HCT116 (cell line): ENCODE results near the gene RHEB. TPM values are rescaled to one million over a fixed set of nuclear protein-coding genes. Genes with fewer than 3 reads are reported as not detected.

Experiments used
- ATAC-seq: fragments of 200-7000 bp; cut with Tn5 transposase; 2 replicates; pipeline ENCODE4 v1.9.1; 2020; ENCODE audit warnings: mild to moderate bottlenecking, moderate library complexity
- BruUV-seq: library from RNA; stranded (reverse); fragments of 400-500 nt; replicated peaks from 2 replicates; lab custom pipeline; 2021; lab: Mats Ljungman, UMichigan
- CTCF ChIA-PET: fragments of 300-600 bp; sonication (Branson Sonifier 250); formaldehyde crosslinking; loops from one replicate; lab custom pipeline; 2021; ENCODE audit warnings: antibody characterized with exemption; lab: Charles Lee
- POLR2A ChIA-PET: fragments of 300-600, 350-600 bp; sonication (Branson Sonifier 250); formaldehyde crosslinking; loops from one replicate; lab custom pipeline; 2021; ENCODE audit warnings: antibody characterized with exemption; lab: Charles Lee
- RAD21 ChIA-PET, 2 experiments: fragments of 300-600 bp; sonication (Branson Sonifier 250); formaldehyde crosslinking; loops; one replicate each; lab custom pipeline; 2023; ENCODE audit warnings: low total read pairs in 2 of 2; ENCODE audit not compliant: uncharacterized antibody in 2 of 2, unreplicated experiment in 2 of 2, low non-redundant PET in 1 of 2; lab: Charles Lee
- DNase-seq: peaks from one replicate; pipeline ENCODE4 v3.0.0-alpha.2; 2010; ENCODE audit warnings: low read depth, low spot score
- H2AFZ ChIP-seq: fragments of 200-600 bp; shearing (Covaris generic), sonication (generic); 2 replicates; pipeline ENCODE4 v1.6.1; 2017; ENCODE audit warnings: low read depth, mixed run types, mixed read lengths, antibody characterized with exemption, low read length; ENCODE audit not compliant: poor library complexity, severe bottlenecking
- H3K27ac ChIP-seq: 2 replicates; pipeline ENCODE4 v1.5.1; 2012; ENCODE audit warnings: low read depth, low read length
- H3K27me3 ChIP-seq: fragments of 200-600 bp; sonication (generic); 2 replicates; pipeline ENCODE4 v1.6.1; 2016; ENCODE audit warnings: mixed run types, low read length, mixed read lengths; ENCODE audit not compliant: insufficient read depth
- H3K36me3 ChIP-seq, 2 experiments: fragments of 200-500 bp in 1 of 2; fragments of 200-600 bp in 1 of 2; sonication (Bioruptor generic) in 1 of 2; sonication (generic) in 1 of 2; 2 replicates each; pipeline versions ENCODE4 v1.5.1 to v1.6.1; 2014 to 2016; ENCODE audit warnings: low read length in 2 of 2, inconsistent platforms in 1 of 2, mixed read lengths in 1 of 2, mixed run types in 1 of 2; ENCODE audit not compliant: insufficient read depth in 2 of 2, control insufficient read depth in 1 of 2
- H3K4me1 ChIP-seq, 2 experiments: fragments of 200-600 bp in 1 of 2; sonication (generic) in 1 of 2; 2 replicates each; pipeline versions ENCODE4 v1.5.1 to v1.6.1; 2012 to 2017; ENCODE audit warnings: low read length in 2 of 2, inconsistent platforms in 1 of 2, mild to moderate bottlenecking in 1 of 2, mixed read lengths in 1 of 2, mixed run types in 1 of 2, moderate library complexity in 1 of 2; ENCODE audit not compliant: insufficient read depth in 2 of 2, control insufficient read depth in 1 of 2
- H3K4me2 ChIP-seq: fragments of 200-600 bp; sonication (generic); 2 replicates; pipeline ENCODE4 v1.6.1; 2017; ENCODE audit warnings: mixed run types, low read length, mixed read lengths
- H3K4me3 ChIP-seq, 2 experiments: fragments of 200-600 bp in 1 of 2; sonication (generic) in 1 of 2; replicated peaks in 1 of 2; 2 replicates each; pipeline ENCODE4 v1.5.1; 2011 to 2016; ENCODE audit warnings: low read length in 2 of 2, control low read depth in 1 of 2, low read depth in 1 of 2, mild to moderate bottlenecking in 1 of 2, mixed read lengths in 1 of 2, mixed run types in 1 of 2
- H3K79me2 ChIP-seq: fragments of 200-600 bp; sonication (generic); 2 replicates; pipeline ENCODE4 v1.6.1; 2017; ENCODE audit warnings: mild to moderate bottlenecking, mixed run types, low read length, moderate library complexity, mixed read lengths; ENCODE audit not compliant: insufficient read depth
- H3K9ac ChIP-seq: fragments of 200-600 bp; sonication (generic); 2 replicates; pipeline ENCODE4 v1.6.1; 2016; ENCODE audit warnings: low read length, mixed read lengths
- H3K9me2 ChIP-seq: fragments of 200-600 bp; sonication (generic), shearing (Covaris generic); 2 replicates; pipeline ENCODE4 v1.6.1; 2017; ENCODE audit warnings: mixed run types, mild to moderate bottlenecking, moderate library complexity; ENCODE audit not compliant: insufficient read depth
- H3K9me3 ChIP-seq, 2 experiments: fragments of 200-500 bp in 1 of 2; fragments of 200-600 bp in 1 of 2; sonication (Bioruptor generic) in 1 of 2; sonication (generic) in 1 of 2; 2 replicates each; pipeline ENCODE4 v1.6.1; 2014 to 2017; ENCODE audit warnings: low read length in 2 of 2, mixed read lengths in 2 of 2, inconsistent platforms in 1 of 2, low read depth in 1 of 2, mild to moderate bottlenecking in 1 of 2, mixed run types in 1 of 2, moderate library complexity in 1 of 2; ENCODE audit not compliant: control insufficient read depth in 1 of 2, insufficient read depth in 1 of 2
- H4K20me1 ChIP-seq: fragments of 200-600 bp; sonication (generic), shearing (Covaris generic); 2 replicates; pipeline ENCODE4 v1.6.1; 2017; ENCODE audit warnings: mixed run types, mild to moderate bottlenecking, moderate library complexity; ENCODE audit not compliant: insufficient read depth
- CBX3 ChIP-seq: IDR thresholded peaks from 2 replicates; pipeline ENCODE4 v1.6.1; 2012; ENCODE audit warnings: low read depth
- ELF1 ChIP-seq: IDR thresholded peaks from 2 replicates; pipeline ENCODE4 v1.6.1; 2012; ENCODE audit warnings: low read depth, borderline replicate concordance
- EZH2 ChIP-seq: fragments of 200-600 bp; sonication (generic); IDR thresholded peaks from 2 replicates; pipeline ENCODE4 v1.6.1; 2017; ENCODE audit warnings: antibody characterized with exemption, mixed run types
- POLR2A ChIP-seq: IDR thresholded peaks from 2 replicates; pipeline ENCODE4 v1.7.0; 2011; ENCODE audit warnings: borderline replicate concordance; ENCODE audit not compliant: insufficient read depth, insufficient read length; ENCODE audit errors: extremely low read depth
- POLR2AphosphoS5 ChIP-seq: IDR thresholded peaks from 2 replicates; pipeline ENCODE4 v1.6.1; 2011; ENCODE audit warnings: mild to moderate bottlenecking, low read depth, low read length, moderate library complexity
- RAD21 ChIP-seq: IDR thresholded peaks from 2 replicates; pipeline ENCODE4 v1.6.1; 2012; ENCODE audit warnings: low read depth, mild to moderate bottlenecking
- SIN3A ChIP-seq: IDR thresholded peaks from 2 replicates; pipeline ENCODE4 v1.6.1; 2012; ENCODE audit warnings: low read depth
- SP1 ChIP-seq: IDR thresholded peaks from 2 replicates; pipeline ENCODE4 v1.6.1; 2012; ENCODE audit warnings: low read depth
- TCF7L2 ChIP-seq: IDR thresholded peaks from 2 replicates; pipeline ENCODE4 v1.7.0; 2011; ENCODE audit warnings: borderline replicate concordance, inconsistent platforms; ENCODE audit not compliant: insufficient read depth, insufficient read length; ENCODE audit errors: extremely low read depth
- ZFX ChIP-seq: fragments of 450-650 bp; IDR thresholded peaks from 2 replicates; pipeline ENCODE4 v1.6.1; 2017
- intact Hi-C: fragments of 100-400 bp; cut with micrococcal nuclease; formaldehyde crosslinking; loops from 2 replicates; pipeline ENCODE4 v1.10.0; 2022
- total RNA-seq: library from RNA; stranded (reverse); gene quantifications from one replicate; pipeline ENCODE4 v1.2.1, GENCODE V29; 2021; ENCODE audit not compliant: unreplicated experiment
- TF ChIP-seq, protein P1 (sequence below), 3 experiments: fragments of 200-600 bp in 1 of 3; sonication (generic) in 1 of 3; IDR thresholded peaks in 2 of 3; conservative IDR thresholded peaks in 1 of 3; 2 replicates each; pipeline ENCODE4 v1.5.1; 2012 to 2017; ENCODE audit warnings: low read depth in 2 of 3, low read length in 2 of 3, antibody characterized with exemption in 1 of 3, borderline replicate concordance in 1 of 3, control low read depth in 1 of 3, mild to moderate bottlenecking in 1 of 3, mixed read lengths in 1 of 3, mixed run types in 1 of 3, moderate library complexity in 1 of 3; ENCODE audit not compliant: insufficient read depth in 1 of 3
- TF ChIP-seq, protein P2 (sequence below): IDR thresholded peaks from 2 replicates; pipeline ENCODE4 v1.6.1; 2012; ENCODE audit warnings: low read depth
- TF ChIP-seq, protein P3 (sequence below): IDR thresholded peaks from 2 replicates; pipeline ENCODE4 v1.6.1; 2012

Gene RHEB
- total RNA-seq, 1 experiment from 2014 or later, result 114 TPM

DNA sequence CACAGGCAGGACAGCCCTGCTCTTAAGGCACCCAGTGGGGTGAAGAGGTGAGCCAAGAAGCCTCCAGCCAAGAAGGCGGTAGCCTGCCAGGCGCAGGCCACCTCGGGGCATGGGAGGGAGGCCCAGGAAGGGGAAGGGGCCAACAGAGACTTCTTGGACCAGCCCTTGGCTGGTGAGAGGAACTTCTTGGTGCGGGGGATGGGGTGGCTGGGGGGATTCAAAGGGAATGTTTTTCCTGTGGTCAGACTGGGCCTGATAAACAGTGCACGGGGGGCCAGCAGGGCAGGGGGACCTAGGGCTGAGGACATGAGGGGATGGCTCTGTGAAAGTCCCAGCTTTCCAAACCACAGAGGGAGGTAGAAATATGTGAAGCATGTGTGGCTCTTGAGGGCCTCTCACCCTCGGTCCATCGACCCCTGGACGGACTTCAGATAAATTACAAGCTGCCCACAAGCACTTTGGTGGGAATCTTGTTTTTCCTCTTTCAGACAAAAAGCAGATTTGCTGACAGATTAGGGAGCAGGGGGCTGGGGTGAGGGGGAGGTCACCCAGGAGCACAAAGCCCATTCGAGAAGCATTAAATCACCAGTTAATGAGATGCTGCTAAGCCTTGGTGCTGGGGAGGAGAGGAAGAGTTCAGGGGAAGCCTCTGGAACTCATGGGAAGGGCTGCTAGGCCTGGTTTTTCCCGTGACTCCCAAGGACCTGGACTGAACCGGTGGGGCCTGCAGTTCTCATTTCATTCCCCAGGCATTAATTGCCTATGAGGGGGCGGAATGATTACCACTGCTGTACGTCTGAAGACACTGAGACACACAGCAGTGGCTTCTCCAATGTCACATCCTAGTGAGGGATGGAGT is 91.1 kb downstream of the RHEB start:
- Histone ChIP-seq H3K9me3 (no peaks in the 10 kb centered on the region), H3K27me3 (no peaks in the 10 kb centered on the region), H3K36me3 (no peaks in the 10 kb centered on the region), H3K79me2 (no peaks in the 10 kb centered on the region), H2AFZ (no peak overlapping the region), H4K20me1 (no peaks in the 10 kb centered on the region), H3K27ac (peak overlapping the region; percentile 87), H3K4me3 (no peak overlapping the region), H3K9ac (no peak overlapping the region), H3K4me2 (peak overlapping the region; percentile 32), H3K9me2 (no peaks in the 10 kb centered on the region), H3K4me1 (peaks cover 51 to 68% of the 10 kb centered on the region in 2 experiments)
- no peak for DNase-seq
- TF ChIP-seq TCF7L2 (no peak), POLR2A (no peak), POLR2AphosphoS5 (no peak), ZFX (0 out of 2 replicates have a peak, but pooled peaks have one; percentile 14), SP1 (no peak)
- POLR2A ChIA-PET, result interaction anchor here (0.7 kb wide), 1 partner anchor 31 kb away, joined by 7 read pairs; no protein-coding TSS in a partner anchor
- intact Hi-C loops, result no loop called here
- CTCF ChIA-PET, result no interaction called here
- no TSS peak for BruUV-seq
- no peak; the same call in 1 of the 2 replicates for ATAC-seq
- RAD21 ChIA-PET, result no interaction called here

DNA sequence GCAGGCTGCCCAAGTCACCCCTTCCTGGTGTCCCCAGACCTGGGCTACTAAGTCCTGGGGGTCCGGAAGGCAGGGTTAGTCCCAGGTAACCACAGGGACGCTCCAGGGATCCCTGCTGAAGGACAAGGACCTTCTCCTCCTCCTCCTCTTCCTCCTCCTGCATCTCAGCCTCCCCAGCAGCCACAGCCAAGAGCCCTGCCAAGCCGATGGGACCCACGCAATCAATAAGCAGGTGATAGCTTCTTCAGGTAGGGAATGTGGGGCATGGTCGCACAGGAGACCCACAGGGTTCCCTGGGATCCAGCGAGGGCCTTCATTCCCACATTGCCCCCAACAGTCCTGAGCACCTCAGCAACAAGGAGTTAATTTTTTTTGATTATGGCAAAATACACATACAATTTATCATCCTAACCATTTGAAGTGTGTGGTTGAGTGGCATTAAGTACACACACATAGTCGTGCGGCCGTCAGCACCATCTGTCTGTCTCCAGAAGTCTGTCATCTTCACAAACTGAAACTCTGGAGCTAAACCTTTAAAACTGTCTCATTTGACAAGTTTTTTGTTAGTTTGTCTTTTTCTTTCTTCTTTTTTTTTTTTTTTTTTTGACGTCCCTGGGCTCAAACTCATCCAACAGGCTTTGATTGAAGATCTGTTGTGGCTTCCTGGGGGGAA is 91.9 kb downstream of the RHEB start:
- no TSS peak for BruUV-seq
- TF ChIP-seq ELF1 (no peak), EZH2 (no peak), SIN3A (no peak), RAD21 (no peak), CBX3 (no peak)
- TF ChIP-seq, protein P1, sequence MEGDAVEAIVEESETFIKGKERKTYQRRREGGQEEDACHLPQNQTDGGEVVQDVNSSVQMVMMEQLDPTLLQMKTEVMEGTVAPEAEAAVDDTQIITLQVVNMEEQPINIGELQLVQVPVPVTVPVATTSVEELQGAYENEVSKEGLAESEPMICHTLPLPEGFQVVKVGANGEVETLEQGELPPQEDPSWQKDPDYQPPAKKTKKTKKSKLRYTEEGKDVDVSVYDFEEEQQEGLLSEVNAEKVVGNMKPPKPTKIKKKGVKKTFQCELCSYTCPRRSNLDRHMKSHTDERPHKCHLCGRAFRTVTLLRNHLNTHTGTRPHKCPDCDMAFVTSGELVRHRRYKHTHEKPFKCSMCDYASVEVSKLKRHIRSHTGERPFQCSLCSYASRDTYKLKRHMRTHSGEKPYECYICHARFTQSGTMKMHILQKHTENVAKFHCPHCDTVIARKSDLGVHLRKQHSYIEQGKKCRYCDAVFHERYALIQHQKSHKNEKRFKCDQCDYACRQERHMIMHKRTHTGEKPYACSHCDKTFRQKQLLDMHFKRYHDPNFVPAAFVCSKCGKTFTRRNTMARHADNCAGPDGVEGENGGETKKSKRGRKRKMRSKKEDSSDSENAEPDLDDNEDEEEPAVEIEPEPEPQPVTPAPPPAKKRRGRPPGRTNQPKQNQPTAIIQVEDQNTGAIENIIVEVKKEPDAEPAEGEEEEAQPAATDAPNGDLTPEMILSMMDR (IDR thresholded peaks at IDR 0.05 in 2 of 3, conservative IDR thresholded peaks at IDR 0.05 in 1 of 3; ENCODE audit: borderline replicate concordance in 1 of 3, insufficient read depth in 1 of 3, low read depth in 2 of 3, low read length in 2 of 3), result no peak
- TF ChIP-seq, protein P2, sequence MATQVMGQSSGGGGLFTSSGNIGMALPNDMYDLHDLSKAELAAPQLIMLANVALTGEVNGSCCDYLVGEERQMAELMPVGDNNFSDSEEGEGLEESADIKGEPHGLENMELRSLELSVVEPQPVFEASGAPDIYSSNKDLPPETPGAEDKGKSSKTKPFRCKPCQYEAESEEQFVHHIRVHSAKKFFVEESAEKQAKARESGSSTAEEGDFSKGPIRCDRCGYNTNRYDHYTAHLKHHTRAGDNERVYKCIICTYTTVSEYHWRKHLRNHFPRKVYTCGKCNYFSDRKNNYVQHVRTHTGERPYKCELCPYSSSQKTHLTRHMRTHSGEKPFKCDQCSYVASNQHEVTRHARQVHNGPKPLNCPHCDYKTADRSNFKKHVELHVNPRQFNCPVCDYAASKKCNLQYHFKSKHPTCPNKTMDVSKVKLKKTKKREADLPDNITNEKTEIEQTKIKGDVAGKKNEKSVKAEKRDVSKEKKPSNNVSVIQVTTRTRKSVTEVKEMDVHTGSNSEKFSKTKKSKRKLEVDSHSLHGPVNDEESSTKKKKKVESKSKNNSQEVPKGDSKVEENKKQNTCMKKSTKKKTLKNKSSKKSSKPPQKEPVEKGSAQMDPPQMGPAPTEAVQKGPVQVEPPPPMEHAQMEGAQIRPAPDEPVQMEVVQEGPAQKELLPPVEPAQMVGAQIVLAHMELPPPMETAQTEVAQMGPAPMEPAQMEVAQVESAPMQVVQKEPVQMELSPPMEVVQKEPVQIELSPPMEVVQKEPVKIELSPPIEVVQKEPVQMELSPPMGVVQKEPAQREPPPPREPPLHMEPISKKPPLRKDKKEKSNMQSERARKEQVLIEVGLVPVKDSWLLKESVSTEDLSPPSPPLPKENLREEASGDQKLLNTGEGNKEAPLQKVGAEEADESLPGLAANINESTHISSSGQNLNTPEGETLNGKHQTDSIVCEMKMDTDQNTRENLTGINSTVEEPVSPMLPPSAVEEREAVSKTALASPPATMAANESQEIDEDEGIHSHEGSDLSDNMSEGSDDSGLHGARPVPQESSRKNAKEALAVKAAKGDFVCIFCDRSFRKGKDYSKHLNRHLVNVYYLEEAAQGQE, result no peak
- TF ChIP-seq, protein P3, sequence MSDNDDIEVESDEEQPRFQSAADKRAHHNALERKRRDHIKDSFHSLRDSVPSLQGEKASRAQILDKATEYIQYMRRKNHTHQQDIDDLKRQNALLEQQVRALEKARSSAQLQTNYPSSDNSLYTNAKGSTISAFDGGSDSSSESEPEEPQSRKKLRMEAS, result no peak

More for the DNA sequence above, 91.9 kb downstream of the RHEB start:
- peaks cover 51 to 65% of the 10 kb centered on the region in 2 experiments for H3K4me1 ChIP-seq
- DNase-seq (no peak), ATAC-seq (no peak)
- ChIA-PET RAD21 (no interaction called here), POLR2A (interaction anchor here (0.7 kb wide), 1 partner anchor 32 kb away, joined by 7 read pairs; no protein-coding TSS in a partner anchor), CTCF (no interaction called here)
- H3K4me2 ChIP-seq, result peak overlapping the region; percentile 32; the same call in 1 of the 2 replicates
- no peak overlapping the region for H3K4me3 ChIP-seq
- H3K9me3 ChIP-seq, result no peaks in the 10 kb centered on the region
- H3K27ac ChIP-seq, result peak overlapping the region; percentile 87
- no peaks in the 10 kb centered on the region for H3K27me3 ChIP-seq
- no peak overlapping the region for H3K9ac ChIP-seq
- H2AFZ ChIP-seq, result no peak overlapping the region
- H3K9me2 ChIP-seq, result no peaks in the 10 kb centered on the region
- no peaks in the 10 kb centered on the region for H4K20me1 ChIP-seq
- H3K36me3 ChIP-seq, result no peaks in the 10 kb centered on the region
- H3K79me2 ChIP-seq, result no peaks in the 10 kb centered on the region
- intact Hi-C loops, result no loop called here
